ENCODE data around the gene MPP3.
"Not testable (repeated sequence)": the region's sequence is repeated elsewhere in the genome, so short reads cannot be mapped to it uniquely, and the experiment has no call there.

Gene MPP3

GRCh38 chr17:43809121-43809520 is 23.8 kb downstream of the MPP3 start:
- no peak overlapping the region for H3K4me3 Mint-ChIP-seq
- no peak for ATAC-seq
- no peak overlapping the region for H3K27ac Mint-ChIP-seq
- H3K36me3 Mint-ChIP-seq, result no peaks in the 10 kb centered on the region
- peaks cover 56% of the 10 kb centered on the region for H3K27me3 Mint-ChIP-seq
- peaks cover 4% of the 10 kb centered on the region for H3K9me3 Mint-ChIP-seq
- no peaks in the 10 kb centered on the region for H3K4me1 Mint-ChIP-seq

GRCh38 chr17:43808076-43808475 is 24.9 kb downstream of the MPP3 start:
- Mint-ChIP-seq H3K4me1 (no peaks in the 10 kb centered on the region), H3K27me3 (peaks cover 60% of the 10 kb centered on the region), H3K4me3 (no peak overlapping the region), H3K9me3 (peaks cover 4% of the 10 kb centered on the region), H3K36me3 (no peaks in the 10 kb centered on the region), H3K27ac (no peak overlapping the region)
- no peak for ATAC-seq

- Mint-ChIP-seq H3K27ac (no peak overlapping the region), H3K9me3 (peaks cover 4% of the 10 kb centered on the region), H3K36me3 (no peaks in the 10 kb centered on the region), H3K4me3 (no peak overlapping the region), H3K4me1 (no peaks in the 10 kb centered on the region), H3K27me3 (peaks cover 65% of the 10 kb centered on the region)
- no peak for ATAC-seq
These were observed 27.8 kb downstream of the MPP3 start for GRCh38 chr17:43805117-43805516.

GRCh38 chr17:43803758-43804157 is 29.2 kb downstream of the MPP3 start:
- H3K27ac Mint-ChIP-seq, result no peak overlapping the region
- no peaks in the 10 kb centered on the region for H3K4me1 Mint-ChIP-seq
- no peak for ATAC-seq
- H3K27me3 Mint-ChIP-seq, result peaks cover 65% of the 10 kb centered on the region
- no peaks in the 10 kb centered on the region for H3K36me3 Mint-ChIP-seq
- no peak overlapping the region for H3K4me3 Mint-ChIP-seq
- peaks cover 4% of the 10 kb centered on the region for H3K9me3 Mint-ChIP-seq

- Mint-ChIP-seq H3K27me3 (peaks cover 71% of the 10 kb centered on the region), H3K36me3 (no peaks in the 10 kb centered on the region), H3K4me3 (no peak overlapping the region), H3K4me1 (no peaks in the 10 kb centered on the region), H3K27ac (no peak overlapping the region), H3K9me3 (peaks cover 4% of the 10 kb centered on the region)
- ATAC-seq, result no peak
These were observed 31.1 kb downstream of the MPP3 start for GRCh38 chr17:43801844-43802243.

GRCh38 chr17:43800736-43801135 is 32.2 kb downstream of the MPP3 start:
- peaks cover 4% of the 10 kb centered on the region for H3K9me3 Mint-ChIP-seq
- no peaks in the 10 kb centered on the region for H3K36me3 Mint-ChIP-seq
- ATAC-seq, result no peak
- H3K27me3 Mint-ChIP-seq, result peaks cover 71% of the 10 kb centered on the region
- H3K4me3 Mint-ChIP-seq, result no peak overlapping the region
- no peak overlapping the region for H3K27ac Mint-ChIP-seq
- H3K4me1 Mint-ChIP-seq, result no peaks in the 10 kb centered on the region

- Mint-ChIP-seq H3K27me3 (peaks cover 71% of the 10 kb centered on the region), H3K4me3 (no peak overlapping the region), H3K9me3 (no peaks in the 10 kb centered on the region), H3K4me1 (no peaks in the 10 kb centered on the region), H3K36me3 (no peaks in the 10 kb centered on the region), H3K27ac (no peak overlapping the region)
- ATAC-seq, result no peak
These were observed 33.9 kb downstream of the MPP3 start for GRCh38 chr17:43799047-43799446.

GRCh38 chr17:43798024-43798423 is 34.9 kb downstream of the MPP3 start:
- peaks cover 69% of the 10 kb centered on the region for H3K27me3 Mint-ChIP-seq
- not testable (repeated sequence) for H3K4me1 Mint-ChIP-seq, ATAC-seq, H3K27ac Mint-ChIP-seq, H3K9me3 Mint-ChIP-seq, H3K4me3 Mint-ChIP-seq, H3K36me3 Mint-ChIP-seq

- not testable (repeated sequence) for H3K4me1 Mint-ChIP-seq, ATAC-seq, H3K9me3 Mint-ChIP-seq, H3K4me3 Mint-ChIP-seq, H3K27ac Mint-ChIP-seq, H3K36me3 Mint-ChIP-seq
- H3K27me3 Mint-ChIP-seq, result peaks cover 73% of the 10 kb centered on the region
These were observed 40.3 kb downstream of the MPP3 start for GRCh38 chr17:43792668-43793067.

- no peak for ATAC-seq
- Mint-ChIP-seq H3K36me3 (no peaks in the 10 kb centered on the region), H3K27ac (no peak overlapping the region), H3K4me3 (no peak overlapping the region), H3K4me1 (no peaks in the 10 kb centered on the region), H3K9me3 (no peaks in the 10 kb centered on the region), H3K27me3 (peaks cover 63% of the 10 kb centered on the region)
These were observed 41.4 kb downstream of the MPP3 start for GRCh38 chr17:43791589-43791988.

- peaks cover 52% of the 10 kb centered on the region for H3K27me3 Mint-ChIP-seq
- H3K4me1 Mint-ChIP-seq, result no peaks in the 10 kb centered on the region
- H3K27ac Mint-ChIP-seq, result no peak overlapping the region
- H3K4me3 Mint-ChIP-seq, result no peak overlapping the region
- ATAC-seq, result no peak
- H3K9me3 Mint-ChIP-seq, result no peaks in the 10 kb centered on the region
- no peaks in the 10 kb centered on the region for H3K36me3 Mint-ChIP-seq
These were observed 42.5 kb downstream of the MPP3 start for GRCh38 chr17:43790311-43790940.

GRCh38 chr17:43789482-43789881 is 43.5 kb downstream of the MPP3 start:
- Mint-ChIP-seq H3K9me3 (no peaks in the 10 kb centered on the region), H3K4me3 (no peak overlapping the region), H3K4me1 (no peaks in the 10 kb centered on the region), H3K27me3 (peaks cover 50% of the 10 kb centered on the region), H3K27ac (no peak overlapping the region), H3K36me3 (no peaks in the 10 kb centered on the region)
- no peak for ATAC-seq

GRCh38 chr17:43788540-43788939 is 44.4 kb downstream of the MPP3 start:
- no peak for ATAC-seq
- Mint-ChIP-seq H3K4me1 (no peaks in the 10 kb centered on the region), H3K36me3 (no peaks in the 10 kb centered on the region)

GRCh38 chr17:43787728-43788127 is 45.2 kb downstream of the MPP3 start:
- Mint-ChIP-seq H3K4me1 (no peaks in the 10 kb centered on the region), H3K27ac (no peak overlapping the region), H3K27me3 (peaks cover 54% of the 10 kb centered on the region), H3K36me3 (no peaks in the 10 kb centered on the region), H3K9me3 (no peaks in the 10 kb centered on the region), H3K4me3 (no peak overlapping the region)
- no peak for ATAC-seq

More at GRCh38 chr17:43788540-43788939, 44.4 kb downstream of the MPP3 start:
- H3K9me3 Mint-ChIP-seq, result no peaks in the 10 kb centered on the region
- H3K27me3 Mint-ChIP-seq, result peaks cover 50% of the 10 kb centered on the region
- no peak overlapping the region for H3K4me3 Mint-ChIP-seq
- H3K27ac Mint-ChIP-seq, result no peak overlapping the region

- Mint-ChIP-seq H3K9me3 (no peaks in the 10 kb centered on the region), H3K27me3 (peaks cover 53% of the 10 kb centered on the region), H3K4me1 (peaks cover under 1% of the 10 kb centered on the region), H3K27ac (no peak overlapping the region), H3K4me3 (no peak overlapping the region), H3K36me3 (no peaks in the 10 kb centered on the region)
- ATAC-seq, result no peak
These were observed 48.3 kb downstream of the MPP3 start for GRCh38 chr17:43784628-43785101.

GRCh38 chr17:43784068-43784467 is 48.9 kb downstream of the MPP3 start:
- Mint-ChIP-seq H3K4me1 (peaks cover 7% of the 10 kb centered on the region), H3K4me3 (no peak overlapping the region), H3K27me3 (peaks cover 53% of the 10 kb centered on the region), H3K27ac (no peak overlapping the region), H3K36me3 (no peaks in the 10 kb centered on the region), H3K9me3 (no peaks in the 10 kb centered on the region)
- ATAC-seq, result no peak

Measured in stimulated activated memory B cell treated with anti-CD40 and anti-IgM and Interleukin-4, amounts not matched to agents 10 μg/mL and 1 μg/mL and 100 μg/mL, for 72 hours (primary cell).